Measurements from ENCODE around the gene ADCY1. TPM values are rescaled to one million over a fixed set of nuclear protein-coding genes. Genes with fewer than 3 reads are reported as not detected.

Gene ADCY1
- total RNA-seq, 3 donors from 2014 or later (not counting 1 experiment from before 2014, with no cell fraction given) = 0.02 to 0.15 TPM; not detected in 1

DNA sequence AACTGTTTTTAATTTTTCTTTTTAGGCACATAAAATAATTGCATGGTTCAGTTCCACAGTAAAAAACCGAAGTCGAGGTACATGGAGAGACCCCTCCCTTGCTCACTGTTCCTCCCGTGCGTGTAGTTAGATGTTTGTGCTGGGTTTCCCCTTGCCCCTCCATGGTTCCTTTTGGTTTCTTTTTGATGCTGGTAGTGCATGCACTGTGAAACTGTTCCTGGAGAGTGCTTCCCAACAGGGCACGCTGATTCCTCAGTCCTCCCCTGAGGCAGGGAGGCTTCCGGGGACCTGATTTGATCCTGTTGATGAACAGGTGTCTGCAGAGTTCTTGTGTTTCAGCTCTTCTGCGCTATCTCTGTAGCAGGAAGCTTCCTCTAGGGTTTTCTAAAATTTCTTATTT, 69.5 kb downstream of the ADCY1 start:
- no peaks in the 10 kb centered on the region for H3K4me1 ChIP-seq (ENCODE audit: control insufficient read depth, insufficient read depth, low read length)
- no peak overlapping the region for H3K4me3 Mint-ChIP-seq
- no peaks in the 10 kb centered on the region for H3K9me3 ChIP-seq (ENCODE audit: control insufficient read depth, insufficient read depth, low read length)
- H3K4me3 ChIP-seq (ENCODE audit: low read length) = no peak overlapping the region
- WGBS (ENCODE audit: insufficient coverage) = 82% methylated on average over 7 of the region's 7 CpGs
- H3K27ac ChIP-seq (ENCODE audit: low read length) = no peak overlapping the region
- no peaks in the 10 kb centered on the region for H3K27me3 ChIP-seq (ENCODE audit: control insufficient read depth, insufficient read depth, low read length)
- ATAC-seq (no peak), DNase-seq (no peak)
- H3K36me3 Mint-ChIP-seq = no peaks in the 10 kb centered on the region
- TF ChIP-seq, protein P1, sequence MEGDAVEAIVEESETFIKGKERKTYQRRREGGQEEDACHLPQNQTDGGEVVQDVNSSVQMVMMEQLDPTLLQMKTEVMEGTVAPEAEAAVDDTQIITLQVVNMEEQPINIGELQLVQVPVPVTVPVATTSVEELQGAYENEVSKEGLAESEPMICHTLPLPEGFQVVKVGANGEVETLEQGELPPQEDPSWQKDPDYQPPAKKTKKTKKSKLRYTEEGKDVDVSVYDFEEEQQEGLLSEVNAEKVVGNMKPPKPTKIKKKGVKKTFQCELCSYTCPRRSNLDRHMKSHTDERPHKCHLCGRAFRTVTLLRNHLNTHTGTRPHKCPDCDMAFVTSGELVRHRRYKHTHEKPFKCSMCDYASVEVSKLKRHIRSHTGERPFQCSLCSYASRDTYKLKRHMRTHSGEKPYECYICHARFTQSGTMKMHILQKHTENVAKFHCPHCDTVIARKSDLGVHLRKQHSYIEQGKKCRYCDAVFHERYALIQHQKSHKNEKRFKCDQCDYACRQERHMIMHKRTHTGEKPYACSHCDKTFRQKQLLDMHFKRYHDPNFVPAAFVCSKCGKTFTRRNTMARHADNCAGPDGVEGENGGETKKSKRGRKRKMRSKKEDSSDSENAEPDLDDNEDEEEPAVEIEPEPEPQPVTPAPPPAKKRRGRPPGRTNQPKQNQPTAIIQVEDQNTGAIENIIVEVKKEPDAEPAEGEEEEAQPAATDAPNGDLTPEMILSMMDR (IDR thresholded peaks at IDR 0.05) = no peak
- H3K27me3 Mint-ChIP-seq (ENCODE audit: low read depth in 2 of 2) = peaks cover 0 to 2% of the 10 kb centered on the region in 2 donors
- H3K36me3 ChIP-seq (ENCODE audit: control insufficient read depth, insufficient read depth, low read length) = no peaks in the 10 kb centered on the region
- H3K27ac Mint-ChIP-seq = no peak overlapping the region
- intact Hi-C loops (cut with micrococcal nuclease) = no loop called here
- no peaks in the 10 kb centered on the region for H3K9me3 Mint-ChIP-seq
- H3K4me1 Mint-ChIP-seq = no peaks in the 10 kb centered on the region

GRCh38 chr7:45644237-45644636, 70.1 kb downstream of the ADCY1 start:
- no peaks in the 10 kb centered on the region for H3K4me1 ChIP-seq (ENCODE audit: control insufficient read depth, insufficient read depth, low read length)
- no peaks in the 10 kb centered on the region for H3K4me1 Mint-ChIP-seq
- H3K9me3 Mint-ChIP-seq = no peaks in the 10 kb centered on the region
- no peak overlapping the region for H3K27ac ChIP-seq (ENCODE audit: low read length)
- H3K4me3 ChIP-seq (ENCODE audit: low read length) = no peak overlapping the region
- DNase-seq (no peak), ATAC-seq (no peak)
- H3K9me3 ChIP-seq (ENCODE audit: control insufficient read depth, insufficient read depth, low read length) = no peaks in the 10 kb centered on the region
- H3K36me3 Mint-ChIP-seq = no peaks in the 10 kb centered on the region
- 87% methylated on average over 4 of the region's 4 CpGs for WGBS (ENCODE audit: insufficient coverage)
- no peak overlapping the region for H3K27ac Mint-ChIP-seq
- no peaks in the 10 kb centered on the region for H3K36me3 ChIP-seq (ENCODE audit: control insufficient read depth, insufficient read depth, low read length)
- no peaks in the 10 kb centered on the region for H3K27me3 ChIP-seq (ENCODE audit: control insufficient read depth, insufficient read depth, low read length)
- H3K27me3 Mint-ChIP-seq (ENCODE audit: low read depth in 2 of 2) = peaks cover 0 to 2% of the 10 kb centered on the region in 2 donors
- intact Hi-C loops (cut with micrococcal nuclease) = no loop called here
- no peak overlapping the region for H3K4me3 Mint-ChIP-seq
- TF ChIP-seq, protein P1 (IDR thresholded peaks at IDR 0.05) = no peak

- H3K4me1 Mint-ChIP-seq = no peaks in the 10 kb centered on the region
- TF ChIP-seq, protein P1 (IDR thresholded peaks at IDR 0.05) = no peak
- Histone ChIP-seq H3K4me3 (ENCODE audit: low read length) (no peak overlapping the region), H3K9me3 (ENCODE audit: control insufficient read depth, insufficient read depth, low read length) (no peaks in the 10 kb centered on the region), H3K27ac (ENCODE audit: low read length) (no peak overlapping the region), H3K27me3 (ENCODE audit: control insufficient read depth, insufficient read depth, low read length) (no peaks in the 10 kb centered on the region), H3K36me3 (ENCODE audit: control insufficient read depth, insufficient read depth, low read length) (no peaks in the 10 kb centered on the region), H3K4me1 (ENCODE audit: control insufficient read depth, insufficient read depth, low read length) (no peaks in the 10 kb centered on the region)
- peaks cover 0 to 2% of the 10 kb centered on the region in 2 donors for H3K27me3 Mint-ChIP-seq (ENCODE audit: low read depth in 2 of 2)
- no peak overlapping the region for H3K4me3 Mint-ChIP-seq
- no peaks in the 10 kb centered on the region for H3K9me3 Mint-ChIP-seq
- DNase-seq (no peak), ATAC-seq (no peak)
- H3K27ac Mint-ChIP-seq = no peak overlapping the region
- intact Hi-C loops (cut with micrococcal nuclease) = no loop called here
- no peaks in the 10 kb centered on the region for H3K36me3 Mint-ChIP-seq
- WGBS (ENCODE audit: insufficient coverage) = 80% methylated on average over 8 of the region's 8 CpGs
Observed at GRCh38 chr7:45645141-45645969, 71.2 kb downstream of the ADCY1 start.
